HG03342 (cell line): ENCODE data around the gene ERICH3.

Experiments
- ATAC-seq: cut with Tn5 transposase; IDR thresholded peaks from one replicate; pipeline ENCODE4 v1.9.1; 2021; ENCODE audit warnings: mild to moderate bottlenecking, moderate library complexity; ENCODE audit not compliant: unreplicated experiment

ERICH3 gene, protein sequence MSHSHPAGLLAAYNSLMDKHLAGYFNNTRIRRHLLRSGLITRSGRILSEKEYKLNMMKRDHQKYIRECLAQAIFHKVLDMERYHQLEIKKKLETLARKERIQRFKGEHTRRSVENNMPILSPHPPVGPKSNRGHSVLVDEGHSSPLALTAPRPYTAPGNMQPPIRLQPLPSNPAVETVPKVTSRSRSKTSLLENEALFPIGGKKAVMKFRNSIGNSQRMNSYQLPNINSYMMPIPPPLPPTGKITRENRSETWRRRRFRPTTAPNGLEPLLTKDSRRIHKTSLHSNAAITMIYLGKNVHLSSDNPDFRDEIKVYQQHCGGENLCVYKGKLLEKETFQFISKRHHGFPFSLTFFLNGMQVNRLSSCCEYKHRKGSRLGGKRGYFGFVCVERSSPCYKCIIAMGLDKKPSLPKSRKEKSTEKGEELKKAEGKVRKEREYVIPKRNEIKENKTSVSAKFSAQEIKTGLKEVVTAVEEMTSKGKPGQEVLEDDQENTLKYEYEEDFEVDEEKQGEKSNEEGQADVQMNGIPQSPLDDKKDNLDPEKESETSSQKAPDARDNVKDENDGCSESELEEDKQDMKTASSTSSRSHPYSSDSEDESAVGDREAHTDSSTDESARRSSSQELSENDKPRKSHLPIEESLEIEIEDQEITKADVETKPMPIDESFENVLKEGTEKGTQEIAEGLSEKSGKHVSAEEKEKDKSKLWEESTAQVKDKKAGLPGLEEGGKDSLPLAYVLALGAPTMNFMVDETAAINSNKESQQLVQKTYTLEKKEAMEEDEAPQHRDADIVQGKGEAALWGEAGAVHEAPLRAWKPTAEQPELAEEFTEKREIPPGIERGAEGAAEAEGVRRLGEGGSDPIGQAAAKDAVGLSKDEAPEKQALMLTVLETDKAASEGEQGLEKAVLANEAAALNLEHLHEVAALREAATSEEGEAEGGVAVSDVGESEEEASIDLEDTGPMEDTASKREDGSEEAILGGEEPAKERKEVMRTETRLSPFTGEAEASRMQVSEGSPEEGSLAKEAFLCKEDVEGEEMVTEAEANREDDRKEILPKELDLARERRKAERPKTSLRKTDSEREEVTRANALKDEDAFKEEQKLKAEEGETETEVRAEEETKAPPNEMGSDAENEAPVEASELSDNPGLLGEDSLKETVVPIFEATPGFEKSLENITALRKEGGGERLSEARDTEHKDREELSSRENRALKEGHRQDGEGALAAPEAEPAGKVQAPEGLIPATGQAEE (N-terminal part only)

DNA sequence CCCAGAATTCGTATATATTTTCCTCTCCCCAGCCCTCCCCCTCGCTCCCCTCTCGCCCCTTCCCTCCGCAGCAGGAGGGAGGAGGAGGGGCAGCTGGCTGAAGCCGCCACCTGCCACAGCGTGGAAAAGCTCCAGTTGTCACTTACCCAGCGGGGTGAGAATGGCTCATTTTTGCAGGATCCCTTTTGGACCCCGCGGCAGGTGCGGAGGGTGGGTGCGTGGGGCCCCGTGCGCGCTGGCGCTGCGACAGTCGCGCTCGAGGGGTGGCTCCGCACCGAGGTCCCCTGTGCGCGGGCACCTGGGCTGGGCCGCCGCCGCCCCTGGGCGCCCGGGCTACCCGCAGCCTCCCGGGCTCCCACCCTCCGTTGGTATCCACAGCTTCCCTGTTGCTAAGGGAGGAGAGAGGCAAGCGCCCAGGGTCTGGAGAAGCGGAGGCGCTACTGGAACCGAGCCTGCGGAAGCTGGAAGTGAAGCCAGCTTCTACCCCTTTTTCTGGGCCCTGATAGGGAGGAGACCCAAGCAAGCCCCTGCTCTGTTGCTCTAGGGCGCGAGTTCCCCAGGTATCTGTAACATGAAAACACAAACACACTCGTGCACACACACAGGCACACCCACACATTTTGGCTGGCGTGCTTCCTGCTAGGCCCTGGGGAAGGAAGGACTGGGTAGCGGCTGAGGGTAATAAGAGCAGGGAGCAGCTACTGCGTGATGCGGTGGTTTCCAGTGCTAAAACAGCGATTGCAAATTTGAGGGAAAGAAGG, at the start of gene ERICH3:
Gene ERICH3 (minus strand): TSS at position 442 of the 761 bp plus-strand sequence. CDS start 273 bp downstream, at position 169.
- ATAC-seq, result peak; percentile 47

DNA sequence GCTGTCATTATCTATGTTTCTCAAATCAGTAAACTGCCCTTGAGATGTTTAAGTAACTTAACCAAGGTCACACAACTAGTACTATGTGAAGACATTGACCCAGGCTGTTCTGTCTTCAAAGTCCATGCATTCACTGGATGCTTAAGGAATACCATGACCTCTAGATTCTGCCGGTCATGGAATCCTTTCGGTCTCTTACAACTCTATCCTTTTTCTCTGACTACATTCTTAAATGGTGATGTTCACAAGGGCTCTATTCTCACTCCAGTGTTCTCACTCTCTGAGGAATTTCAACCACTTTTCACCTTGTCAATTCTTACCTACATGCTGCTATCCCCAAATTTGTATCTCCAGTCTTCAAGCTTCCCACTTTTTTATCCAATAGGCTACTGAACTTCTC, 44.0 kb upstream of the ERICH3 start:
- no peak for ATAC-seq

DNA sequence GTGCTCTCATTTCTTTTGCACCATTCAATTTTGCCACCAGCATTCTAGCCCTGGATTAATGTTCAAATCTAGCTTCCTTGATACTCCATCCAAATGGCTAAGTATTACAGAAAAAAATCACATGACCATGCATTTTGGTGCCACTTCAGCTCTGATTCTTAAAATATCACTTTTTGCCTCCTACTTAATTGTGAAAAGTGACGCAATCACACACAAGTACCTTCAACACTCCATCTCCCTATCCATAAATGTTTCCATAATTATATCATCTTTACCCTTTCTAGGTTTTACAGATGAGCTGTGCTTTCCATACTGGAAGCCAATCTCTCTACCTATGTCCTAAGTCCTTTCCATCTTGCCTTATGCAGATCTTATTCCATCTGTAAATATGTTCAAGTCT, 43.2 kb upstream of the ERICH3 start:
- ATAC-seq, result no peak

DNA sequence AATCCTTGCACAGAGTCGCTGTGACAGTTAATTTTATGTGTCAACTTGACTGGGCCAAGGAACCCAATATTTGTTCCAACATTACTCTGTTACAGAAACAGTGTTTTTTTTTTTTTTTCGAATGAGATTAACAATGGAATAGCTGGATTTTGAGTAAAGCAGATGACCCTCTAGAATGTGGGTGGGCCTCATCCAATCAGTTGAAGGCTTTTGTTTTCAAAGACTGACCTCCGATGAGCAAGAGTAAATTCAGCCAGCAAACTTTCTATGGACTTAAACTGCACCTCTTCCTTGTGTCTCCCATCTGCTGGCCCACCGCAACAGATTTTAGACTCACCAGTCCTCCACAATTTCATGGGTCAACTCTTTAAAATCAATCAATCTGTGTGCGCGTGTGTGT, 42.2 kb upstream of the ERICH3 start:
- no peak for ATAC-seq

DNA sequence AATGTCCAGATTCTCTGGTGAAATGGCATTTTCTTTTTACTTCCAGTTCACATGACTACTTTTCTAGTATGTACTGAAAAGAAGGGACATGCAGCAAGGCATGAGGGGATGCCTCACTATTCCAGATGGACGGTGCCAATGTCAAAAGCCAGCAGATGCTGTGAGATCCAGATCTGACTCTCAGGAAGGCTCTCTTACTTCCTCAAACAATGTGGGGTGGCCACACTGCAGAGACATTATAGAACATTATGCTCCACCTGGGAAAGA, 41.6 kb upstream of the ERICH3 start:
- ATAC-seq, result no peak

DNA sequence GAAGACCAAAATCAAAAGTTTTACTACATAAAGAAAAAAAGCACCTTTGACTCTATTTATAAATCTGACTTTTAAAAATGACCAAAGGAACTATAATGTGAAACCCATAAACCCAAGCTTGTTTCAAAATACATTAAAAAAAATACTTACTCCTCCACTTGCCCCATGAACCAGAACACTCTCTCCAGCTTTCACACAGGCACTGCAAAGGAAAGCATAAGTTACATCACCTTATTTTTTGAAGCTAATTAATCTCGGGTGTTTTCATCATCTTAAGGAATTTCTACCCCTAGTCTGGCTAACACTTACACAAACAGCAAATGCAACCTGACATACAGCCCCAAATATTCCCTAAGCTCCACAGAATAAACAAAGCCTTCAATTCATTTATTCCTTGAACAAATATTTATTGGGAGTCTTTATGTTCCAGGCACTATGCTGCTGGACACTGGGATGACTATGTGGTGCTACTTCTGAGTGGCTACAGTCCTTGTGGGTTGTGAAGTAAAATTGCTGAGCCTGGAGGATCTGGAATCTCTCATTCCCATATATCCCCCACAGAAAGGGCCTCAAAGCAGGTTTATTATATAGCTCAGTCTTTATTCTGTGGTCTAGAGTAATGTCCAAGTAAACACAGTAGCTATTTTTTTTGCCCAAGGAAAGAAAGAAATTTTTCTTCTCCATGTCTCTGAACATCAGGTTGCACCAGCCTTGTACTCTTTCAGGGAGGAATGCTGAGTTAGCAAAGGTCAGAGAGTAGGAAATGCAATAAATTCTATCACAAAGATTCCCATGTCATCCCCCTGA, 41.0 kb upstream of the ERICH3 start:
- no peak for ATAC-seq

DNA sequence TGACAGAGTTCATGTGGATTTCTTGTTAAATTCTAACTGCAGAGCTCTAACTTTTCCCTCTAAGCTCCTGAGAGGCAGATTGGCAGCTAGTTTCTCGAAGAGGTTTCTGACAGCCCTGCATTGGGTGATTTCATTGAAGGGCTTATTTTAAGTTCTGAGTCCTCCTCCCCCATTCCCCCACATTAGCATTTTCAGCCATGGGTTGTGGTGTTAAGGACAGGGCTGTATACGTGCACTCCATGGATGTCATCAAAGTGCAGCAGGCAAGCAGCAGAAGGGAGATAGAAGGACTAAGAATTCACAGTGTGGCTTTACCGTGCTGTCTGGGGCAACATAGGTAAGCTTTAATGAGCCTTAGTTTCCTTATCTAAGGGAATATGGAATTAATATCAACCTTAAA, 40.3 kb upstream of the ERICH3 start:
- ATAC-seq, result no peak

DNA sequence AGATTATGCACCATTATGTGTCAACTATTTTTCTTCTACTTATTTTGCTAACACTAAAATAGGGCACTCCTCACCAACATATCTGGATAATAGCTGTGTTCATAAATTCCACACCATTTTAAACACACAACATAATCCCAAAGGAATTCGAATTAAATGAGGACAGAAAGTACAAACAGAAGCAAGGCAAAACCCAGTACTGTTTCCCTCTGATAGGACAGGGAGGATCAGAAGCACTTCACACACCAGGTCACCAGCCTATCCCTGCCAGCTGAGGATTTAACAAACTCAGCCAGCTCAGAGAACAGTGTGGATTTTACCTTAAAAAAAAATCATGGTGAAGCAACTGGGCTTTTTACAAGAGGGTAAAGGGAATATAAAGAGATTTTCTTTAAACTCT, 39.3 kb upstream of the ERICH3 start:
- no peak for ATAC-seq

DNA sequence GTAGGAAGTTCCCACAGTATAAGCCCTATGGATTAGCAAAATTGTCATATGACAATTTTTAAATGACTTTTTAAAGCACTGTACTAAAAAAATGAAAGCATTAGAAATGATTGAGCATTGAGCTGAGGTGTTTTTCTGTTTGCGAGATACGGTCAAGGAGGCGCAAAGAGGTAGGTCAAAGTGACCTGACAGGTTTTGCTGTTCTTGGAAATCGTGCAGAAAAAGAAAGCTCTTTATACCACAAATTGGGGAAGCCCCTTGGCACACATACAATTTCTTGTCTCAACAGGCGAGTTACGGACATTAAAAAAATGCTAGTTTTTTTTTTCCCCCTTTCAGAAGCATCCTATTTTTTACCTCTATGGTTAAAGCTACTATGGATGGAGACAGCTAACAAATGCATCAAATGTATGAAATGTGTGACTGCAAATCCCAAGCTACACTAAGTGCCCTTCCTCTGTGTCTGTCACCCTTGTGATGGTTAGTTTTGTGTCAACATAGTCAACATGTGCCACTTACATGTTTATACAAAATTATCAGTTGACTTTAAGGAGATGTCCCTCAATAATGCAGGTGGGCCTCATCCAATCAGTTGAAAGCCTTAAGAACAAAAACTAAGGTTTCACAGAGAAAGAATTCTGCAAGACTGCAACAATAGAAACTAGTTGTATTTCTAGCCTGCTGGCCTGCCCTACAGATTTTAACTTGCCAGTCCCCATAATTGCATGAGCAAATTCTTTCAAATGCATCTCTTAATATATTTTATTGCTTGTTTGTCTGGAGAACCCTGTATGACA, 30.0 kb upstream of the ERICH3 start:
- ATAC-seq, result no peak

DNA sequence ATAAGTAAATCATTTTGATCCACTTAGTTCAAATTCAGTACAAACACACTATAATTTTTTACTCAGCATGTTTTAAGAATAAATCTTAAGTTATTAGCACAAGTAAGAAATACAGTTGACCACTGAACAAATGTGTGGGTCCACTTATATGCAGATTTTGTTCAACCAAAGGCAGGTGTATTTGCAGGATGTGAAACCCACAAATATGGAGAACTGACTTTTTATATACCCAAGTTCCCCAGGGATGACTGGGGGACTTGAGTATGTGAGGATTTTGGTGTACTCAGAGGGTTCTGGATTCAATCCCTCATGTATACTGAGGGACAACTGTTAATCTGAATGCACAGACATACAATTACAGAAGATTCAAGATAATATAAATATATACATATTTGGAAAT, 25.7 kb upstream of the ERICH3 start:
- ATAC-seq, result peak; percentile 43

DNA sequence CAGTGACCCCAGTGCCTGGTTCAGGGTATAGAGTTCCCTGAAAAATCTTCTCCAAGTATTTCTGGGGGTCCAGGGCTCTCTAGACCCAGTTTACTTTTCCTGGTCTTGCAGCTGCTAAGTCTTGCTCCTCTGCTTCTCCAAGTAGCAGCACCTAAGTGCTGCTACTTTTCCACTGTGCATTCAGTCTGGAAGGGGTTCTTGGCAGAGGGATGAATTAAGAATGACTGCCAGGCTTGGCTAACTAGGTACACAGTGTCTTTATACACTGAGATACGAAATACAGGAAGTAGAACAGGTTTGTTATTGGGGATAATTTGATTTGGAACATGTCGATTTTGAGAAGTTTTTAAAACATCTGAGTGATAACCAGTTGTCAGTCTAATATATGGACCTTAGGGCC, 24.2 kb upstream of the ERICH3 start:
- no peak for ATAC-seq

DNA sequence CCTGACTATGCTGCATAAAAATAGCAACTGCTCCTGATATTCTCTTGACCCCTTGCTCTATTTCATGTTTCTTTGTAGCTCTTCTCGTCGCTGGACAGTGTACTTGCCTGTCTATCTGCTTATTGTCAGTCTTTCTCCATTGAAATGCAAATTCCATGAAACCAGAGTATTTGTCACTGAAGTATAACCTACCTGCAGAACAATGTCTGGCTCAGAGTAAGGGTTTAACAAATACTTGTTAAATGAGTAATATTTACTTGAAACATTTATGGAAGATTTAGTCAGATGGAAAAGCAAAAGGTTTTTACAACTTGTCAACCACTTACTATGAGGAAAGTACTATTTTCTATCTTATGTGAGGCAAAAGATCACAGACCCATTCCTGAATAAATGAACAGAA, 19.9 kb upstream of the ERICH3 start:
- no peak for ATAC-seq

DNA sequence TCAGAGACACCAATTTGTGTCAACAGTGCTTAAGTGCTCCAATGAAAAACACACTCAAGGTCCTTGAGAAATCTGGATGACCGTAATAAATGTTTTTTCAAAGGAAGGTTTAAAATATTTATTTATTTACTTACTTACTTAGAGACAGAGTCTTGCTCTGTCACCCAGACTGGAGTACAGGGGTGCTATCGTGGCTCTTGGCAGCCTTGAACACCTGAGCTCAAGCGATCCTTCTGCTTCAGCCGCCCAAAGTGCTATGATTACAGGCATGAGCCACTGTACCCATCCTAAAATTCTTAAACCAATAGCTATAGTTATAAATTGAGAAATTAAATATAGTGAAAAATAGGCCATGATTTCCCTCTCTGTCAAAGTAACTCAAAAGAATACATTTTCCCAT, 17.3 kb upstream of the ERICH3 start:
- ATAC-seq, result no peak

DNA sequence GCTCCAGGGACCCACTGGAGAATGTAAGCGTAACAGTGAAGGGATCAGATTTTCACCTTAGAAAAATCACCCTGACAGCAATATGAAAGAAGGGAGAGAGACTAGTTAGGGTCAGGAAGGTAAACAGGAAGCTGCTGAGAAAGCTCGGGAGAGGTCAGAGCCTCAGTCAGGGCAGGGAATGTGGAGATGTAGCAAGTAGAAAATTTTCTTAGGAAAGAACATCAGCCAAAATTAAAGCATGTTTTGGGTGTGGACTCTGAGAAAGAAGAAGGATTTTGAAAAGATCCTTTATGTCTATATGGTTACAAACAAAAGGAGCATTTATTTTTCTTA, 16.7 kb upstream of the ERICH3 start:
- no peak for ATAC-seq

DNA sequence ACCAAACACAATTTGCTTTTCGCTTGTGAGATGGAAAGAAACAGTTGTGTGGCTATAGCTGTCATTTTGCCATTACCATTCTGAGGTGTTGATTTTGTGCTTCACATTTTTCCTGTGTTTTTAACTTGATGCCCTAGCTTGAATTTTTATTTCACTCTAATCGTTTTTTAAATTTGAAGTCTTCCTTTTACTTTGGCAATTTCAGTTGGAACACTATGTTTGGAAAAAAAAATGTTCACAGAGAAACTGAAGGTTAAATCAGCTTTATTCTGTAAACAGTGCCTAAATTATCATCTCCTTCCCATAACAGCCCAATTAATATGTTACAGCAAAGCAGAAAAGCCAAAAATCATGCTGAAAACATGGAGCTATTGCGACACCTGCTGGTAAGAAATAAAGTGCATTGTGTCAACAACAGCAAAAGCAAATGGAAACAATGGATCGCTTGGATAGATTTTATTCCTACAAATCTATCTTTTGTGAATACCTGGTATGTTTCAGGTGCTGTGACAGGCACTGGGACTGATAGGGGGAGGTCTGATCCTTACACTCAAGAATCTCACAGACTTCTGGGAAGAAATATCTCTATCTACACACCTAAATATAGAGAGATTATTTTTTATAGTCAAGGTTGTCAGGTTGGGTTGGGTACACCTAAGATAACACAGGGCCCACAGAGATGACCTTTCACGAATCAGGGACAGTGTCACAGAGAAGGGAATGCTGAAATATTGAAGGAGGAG, 16.2 kb upstream of the ERICH3 start:
- ATAC-seq, result peak; percentile 80

DNA sequence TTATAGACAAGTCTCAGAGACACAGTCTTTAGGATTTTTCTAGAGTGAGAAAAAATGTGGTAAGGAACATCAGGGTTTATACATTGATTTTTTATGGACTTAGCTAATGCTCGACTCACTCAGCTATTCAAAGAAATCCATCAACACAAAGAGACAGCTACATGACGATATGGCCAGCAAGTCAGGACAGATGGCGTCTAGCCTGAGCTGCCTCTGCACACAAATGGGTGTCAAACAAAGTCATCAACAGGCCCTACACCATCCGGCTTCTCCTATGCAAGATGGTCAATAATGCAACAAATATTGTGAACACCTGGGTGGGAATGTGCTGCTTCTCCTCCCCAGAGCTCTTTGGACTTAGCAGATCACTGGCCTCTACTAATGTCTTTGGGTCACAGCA, 13.3 kb upstream of the ERICH3 start:
- ATAC-seq, result no peak

DNA sequence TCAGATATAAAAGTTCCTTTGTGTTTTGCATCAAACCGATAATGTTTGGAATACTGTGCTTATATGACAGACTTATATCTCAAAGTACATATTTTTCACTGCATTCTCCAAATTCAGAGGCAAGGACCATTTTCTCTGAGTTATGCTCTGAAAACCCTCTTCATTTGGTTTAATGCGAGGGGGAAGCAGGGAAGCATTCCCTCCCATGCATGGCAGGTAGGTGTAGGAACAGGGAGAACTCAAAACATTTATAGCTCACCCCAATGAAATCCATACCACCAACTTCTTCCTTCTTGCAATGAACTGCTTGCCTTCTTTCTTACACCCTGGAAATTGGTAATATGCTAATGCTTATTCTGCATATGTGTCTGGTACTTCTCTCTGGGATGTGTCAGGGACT, 10.7 kb upstream of the ERICH3 start:
- no peak for ATAC-seq

DNA sequence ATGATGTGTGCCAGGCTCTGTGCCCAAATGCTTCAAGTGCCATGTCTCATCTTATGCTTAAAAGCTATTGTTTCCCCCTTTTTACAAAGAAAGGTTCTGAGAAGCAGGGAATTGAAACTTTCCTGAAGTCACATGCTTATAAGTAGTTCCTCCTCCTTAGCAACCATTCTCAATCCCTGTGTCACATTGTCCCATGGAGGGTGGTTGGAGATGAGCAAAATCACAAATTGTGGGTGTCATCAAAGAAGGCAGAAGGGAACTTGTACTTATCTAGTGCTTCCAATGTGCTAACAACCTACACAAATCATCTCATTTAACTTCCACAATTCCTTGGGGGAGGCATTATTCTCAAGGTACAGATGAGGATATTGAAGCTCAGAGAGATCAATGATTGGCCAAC, 10.1 kb upstream of the ERICH3 start:
- ATAC-seq, result no peak

DNA sequence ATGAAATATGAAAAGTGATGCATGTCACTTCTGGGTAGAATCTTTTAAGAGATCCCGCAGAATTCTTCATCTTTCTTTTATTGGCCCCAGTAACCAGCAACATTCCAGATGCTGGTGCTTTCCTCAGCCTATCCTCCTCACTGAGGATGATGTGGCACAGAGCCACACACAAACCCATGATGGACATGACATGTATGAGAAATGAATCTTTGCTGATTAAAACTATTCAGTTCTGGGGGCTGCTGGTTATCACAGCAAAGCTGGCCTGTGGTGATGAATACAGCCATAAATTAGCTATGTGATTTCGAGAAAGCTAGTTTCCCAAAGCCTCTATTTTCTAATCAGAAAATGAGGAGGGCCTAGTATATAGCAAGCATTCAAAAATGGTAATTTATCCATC, 8.3 kb upstream of the ERICH3 start:
- no peak for ATAC-seq
